GM21447 (cell line): Measurements from ENCODE around the gene ULK3.
A peak's percentile ranks its signal among the peaks of the same experiment; 100 is the strongest.
"Not testable (repeated sequence)": the region's sequence is repeated elsewhere in the genome, so short reads cannot be mapped to it uniquely, and the experiment has no call there.

Experiments
- ATAC-seq: cut with Tn5 transposase; IDR thresholded peaks from one replicate; pipeline ENCODE4 v1.9.1; 2021; ENCODE audit not compliant: unreplicated experiment

The ULK3 gene, protein sequence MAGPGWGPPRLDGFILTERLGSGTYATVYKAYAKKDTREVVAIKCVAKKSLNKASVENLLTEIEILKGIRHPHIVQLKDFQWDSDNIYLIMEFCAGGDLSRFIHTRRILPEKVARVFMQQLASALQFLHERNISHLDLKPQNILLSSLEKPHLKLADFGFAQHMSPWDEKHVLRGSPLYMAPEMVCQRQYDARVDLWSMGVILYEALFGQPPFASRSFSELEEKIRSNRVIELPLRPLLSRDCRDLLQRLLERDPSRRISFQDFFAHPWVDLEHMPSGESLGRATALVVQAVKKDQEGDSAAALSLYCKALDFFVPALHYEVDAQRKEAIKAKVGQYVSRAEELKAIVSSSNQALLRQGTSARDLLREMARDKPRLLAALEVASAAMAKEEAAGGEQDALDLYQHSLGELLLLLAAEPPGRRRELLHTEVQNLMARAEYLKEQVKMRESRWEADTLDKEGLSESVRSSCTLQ

DNA sequence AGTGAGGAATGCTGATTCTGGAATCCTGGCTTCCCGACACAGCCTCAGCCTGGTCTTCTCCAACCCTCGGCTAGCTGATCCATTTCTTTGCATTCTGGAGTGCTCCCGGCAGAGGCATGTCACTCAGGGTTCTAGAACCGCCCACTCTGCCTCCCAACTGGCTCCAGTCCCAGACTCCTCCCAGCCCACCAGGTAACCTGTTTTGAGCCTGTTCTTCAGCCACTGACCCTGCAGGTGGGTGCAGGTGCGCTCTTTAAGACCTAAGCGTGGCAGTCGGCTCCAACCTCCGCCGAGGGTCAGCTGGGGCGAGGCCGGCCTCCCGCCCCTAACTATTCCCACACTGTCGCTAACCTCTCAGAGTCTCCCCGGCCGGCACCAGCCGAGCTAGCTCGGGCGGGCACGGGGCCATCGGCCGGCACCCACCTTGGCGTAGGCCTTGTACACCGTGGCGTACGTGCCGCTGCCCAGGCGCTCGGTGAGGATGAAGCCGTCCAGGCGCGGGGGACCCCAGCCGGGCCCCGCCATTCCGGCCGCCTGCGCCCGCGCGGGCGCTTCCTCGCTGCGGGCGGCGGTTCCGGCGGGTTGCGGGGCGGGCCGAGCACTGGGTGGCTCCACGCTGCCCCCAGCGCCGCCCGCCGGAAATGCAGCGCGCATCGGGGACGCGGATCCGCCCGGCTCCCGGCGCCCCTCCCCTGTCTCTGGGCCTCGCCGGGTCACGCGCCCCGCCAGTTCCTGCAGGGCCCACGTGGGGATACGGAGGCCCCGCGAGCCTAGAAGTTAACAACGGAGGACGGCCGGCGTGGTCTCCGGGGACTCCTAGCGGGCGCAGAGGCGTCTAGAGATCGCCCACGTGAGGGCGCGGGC is at the start of gene ULK3:
TSS of gene ULK3 (minus strand) at position 576 of the 864 bp plus-strand sequence. CDS start at position 525, 51 bp downstream.
- ATAC-seq = peak; percentile 73

DNA sequence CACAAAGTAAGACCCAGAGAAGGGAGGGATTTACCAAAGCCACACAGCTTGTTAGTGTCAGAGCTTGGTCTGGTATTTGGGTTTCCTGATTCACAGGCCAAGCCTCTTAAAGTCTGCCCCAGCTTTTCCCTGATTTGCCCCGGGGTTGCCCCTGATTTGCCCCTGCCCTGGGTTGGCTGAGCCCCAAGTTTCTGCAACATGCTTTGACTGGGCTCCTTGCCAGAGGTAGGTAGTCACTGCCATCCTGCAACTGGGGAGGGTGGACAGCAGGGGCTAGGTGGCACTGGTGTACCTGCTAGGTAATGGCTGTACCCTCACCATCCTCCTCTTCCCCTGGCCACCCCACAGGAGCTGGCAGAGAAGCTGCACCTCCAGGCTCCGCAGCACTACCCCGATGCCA is 49.4 kb upstream of the ULK3 start:
- no peak for ATAC-seq

GRCh38 chr15:74891469-74891868 is 48.5 kb upstream of the ULK3 start:
- no peak for ATAC-seq

- ATAC-seq = no peak
Measured at GRCh38 chr15:74890665-74890960, 47.7 kb upstream of the ULK3 start.

GRCh38 chr15:74889883-74890664 is 47.1 kb upstream of the ULK3 start, which contains the start of gene MPI:
Gene MPI (plus strand): TSS chr15:74890042. CDS start chr15:74890074, 32 bp downstream.
- ATAC-seq = peak; percentile 86

DNA sequence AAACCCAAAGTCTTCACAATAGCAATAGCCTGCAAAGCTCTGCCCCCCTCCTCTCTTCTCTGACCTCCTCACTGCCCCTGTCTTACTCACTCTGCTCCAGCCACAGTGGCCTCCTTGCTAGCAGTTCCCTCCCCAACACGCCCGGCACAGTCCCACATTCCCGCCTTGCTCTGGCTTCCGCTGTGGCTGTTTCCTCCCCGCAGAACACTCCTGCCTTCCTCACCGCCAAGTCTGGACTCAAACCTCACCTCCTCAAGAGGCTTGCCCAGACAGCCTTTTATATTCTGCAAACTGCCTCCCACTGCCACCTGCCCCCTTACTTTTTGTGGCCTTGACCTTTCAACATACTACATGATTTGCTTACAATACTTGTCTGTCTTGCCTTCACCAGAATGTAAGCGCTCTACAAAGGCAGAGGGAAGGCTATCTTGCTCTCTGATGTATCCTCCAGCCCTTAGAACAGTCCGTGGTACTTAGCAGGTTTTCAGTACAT is 46.5 kb upstream of the ULK3 start:
- no peak for ATAC-seq

DNA sequence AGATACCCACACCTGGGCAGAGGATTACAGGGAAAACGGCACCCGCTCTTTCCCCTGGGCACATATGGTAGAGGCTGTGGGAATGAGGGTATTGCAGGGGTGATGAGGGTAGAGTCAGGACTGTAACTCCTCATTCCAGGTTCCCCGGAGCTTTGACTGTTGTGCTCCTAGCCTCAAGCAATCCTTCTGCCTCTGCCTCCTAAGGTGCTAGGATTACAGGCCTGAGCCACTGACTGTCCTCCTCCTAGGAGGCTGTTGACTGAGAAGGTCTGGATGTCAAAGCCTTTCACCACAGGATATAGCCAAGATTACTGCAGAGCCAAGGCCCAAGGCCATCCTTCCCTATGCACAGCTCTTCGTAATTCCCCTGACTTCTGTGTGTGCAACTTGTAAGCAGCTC is 45.8 kb upstream of the ULK3 start:
- no peak for ATAC-seq

DNA sequence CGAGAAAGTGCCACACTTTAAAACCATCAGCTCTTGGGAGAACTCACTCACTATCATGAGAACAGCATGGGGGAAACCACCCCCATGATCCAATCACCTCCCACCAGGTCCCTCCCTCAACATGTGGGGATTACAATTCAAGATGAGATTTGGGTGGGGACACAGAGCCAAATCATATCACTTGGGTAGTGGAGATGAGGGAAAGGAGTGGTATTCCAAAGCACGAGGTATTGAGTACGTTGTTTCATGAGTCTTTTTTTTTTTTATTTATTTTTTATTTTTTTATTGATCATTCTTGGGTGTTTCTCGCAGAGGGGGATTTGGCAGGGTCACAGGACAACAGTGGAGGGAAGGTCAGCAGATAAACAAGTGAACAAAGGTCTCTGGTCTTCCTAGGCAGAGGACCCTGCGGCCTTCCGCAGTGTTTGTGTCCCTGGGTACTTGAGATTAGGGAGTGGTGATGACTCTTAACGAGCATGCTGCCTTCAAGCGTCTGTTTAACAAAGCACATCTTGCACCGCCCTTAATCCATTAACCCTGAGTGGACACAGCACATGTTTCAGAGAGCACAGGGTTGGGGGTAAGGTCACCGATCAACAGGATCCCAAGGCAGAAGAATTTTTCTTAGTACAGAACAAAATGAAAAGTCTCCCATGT is 44.7 kb upstream of the ULK3 start:
- not testable (repeated sequence) for ATAC-seq

DNA sequence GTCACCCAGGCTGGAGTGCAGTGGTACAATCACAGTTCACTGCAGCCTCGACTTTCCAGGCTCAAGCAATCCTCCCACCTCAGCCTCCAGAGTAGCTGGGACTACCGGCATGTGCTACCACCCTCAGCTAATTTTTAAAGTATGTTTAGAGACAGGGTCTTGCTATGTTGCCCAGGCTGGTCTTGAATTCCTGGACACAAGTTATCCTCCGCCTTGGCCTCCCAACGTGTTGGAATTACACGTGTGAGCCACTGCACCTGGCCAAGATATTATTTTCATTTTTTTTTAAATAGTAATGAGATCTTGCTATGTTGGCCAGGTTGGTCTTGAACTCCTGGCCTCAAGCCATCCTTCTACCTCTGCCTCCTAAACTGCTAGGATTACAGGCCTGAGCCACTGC is 42.5 kb upstream of the ULK3 start:
- no peak for ATAC-seq

- no peak for ATAC-seq
Measured at GRCh38 chr15:74884428-74885223, 41.7 kb upstream of the ULK3 start.

- ATAC-seq = no peak
Measured at GRCh38 chr15:74882528-74882927, 39.6 kb upstream of the ULK3 start.

DNA sequence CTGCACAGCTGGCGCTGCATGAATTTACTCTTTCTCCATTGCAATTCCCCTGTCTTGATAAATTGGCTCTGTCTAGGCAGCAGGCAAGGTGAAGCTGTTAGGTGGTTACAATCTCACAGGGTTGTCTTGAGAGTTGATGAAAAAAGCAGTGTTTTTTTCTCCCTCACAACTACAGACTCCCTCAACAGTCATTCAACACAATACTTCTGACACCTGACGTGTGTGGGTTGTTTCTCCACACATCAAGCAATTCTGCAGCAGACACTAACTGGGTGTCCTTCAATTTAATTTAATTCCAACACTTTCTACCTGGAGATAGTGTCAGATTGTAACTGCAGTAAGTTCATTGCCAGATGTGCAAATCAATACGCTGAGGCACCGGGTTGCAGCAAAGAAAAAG is 35.3 kb upstream of the ULK3 start:
- no peak for ATAC-seq

DNA sequence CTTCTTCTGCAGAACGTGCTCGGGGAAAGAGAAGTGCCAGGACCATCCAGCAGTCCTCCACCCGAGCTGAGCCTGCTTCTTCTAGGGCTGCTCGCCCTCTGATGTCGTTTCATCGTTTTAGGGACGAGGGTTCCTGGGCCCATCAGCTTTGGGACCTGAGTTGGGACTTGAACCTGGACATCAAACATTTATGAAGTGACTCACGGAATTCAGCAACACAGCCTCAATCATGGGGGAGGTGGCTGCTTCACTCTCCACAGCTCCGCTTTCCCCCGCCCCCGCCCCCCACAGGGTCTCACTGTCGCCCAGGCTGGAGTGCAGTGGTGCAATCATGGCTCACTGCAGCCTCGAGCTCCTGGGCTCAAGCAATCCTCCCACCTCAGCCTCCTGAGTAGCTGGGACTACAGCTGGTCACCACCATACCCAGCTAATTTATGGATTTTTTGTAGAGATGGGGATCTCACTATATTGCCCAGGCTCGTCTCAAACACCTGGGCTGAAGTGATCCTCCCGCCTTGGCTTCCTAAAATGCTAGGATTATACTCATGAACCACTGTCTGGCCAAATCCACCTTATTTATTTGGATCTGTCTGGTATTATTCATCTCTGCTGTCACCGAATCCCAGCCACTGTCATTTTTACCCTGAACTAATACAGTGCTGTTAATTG is 30.9 kb upstream of the ULK3 start:
- ATAC-seq = no peak

DNA sequence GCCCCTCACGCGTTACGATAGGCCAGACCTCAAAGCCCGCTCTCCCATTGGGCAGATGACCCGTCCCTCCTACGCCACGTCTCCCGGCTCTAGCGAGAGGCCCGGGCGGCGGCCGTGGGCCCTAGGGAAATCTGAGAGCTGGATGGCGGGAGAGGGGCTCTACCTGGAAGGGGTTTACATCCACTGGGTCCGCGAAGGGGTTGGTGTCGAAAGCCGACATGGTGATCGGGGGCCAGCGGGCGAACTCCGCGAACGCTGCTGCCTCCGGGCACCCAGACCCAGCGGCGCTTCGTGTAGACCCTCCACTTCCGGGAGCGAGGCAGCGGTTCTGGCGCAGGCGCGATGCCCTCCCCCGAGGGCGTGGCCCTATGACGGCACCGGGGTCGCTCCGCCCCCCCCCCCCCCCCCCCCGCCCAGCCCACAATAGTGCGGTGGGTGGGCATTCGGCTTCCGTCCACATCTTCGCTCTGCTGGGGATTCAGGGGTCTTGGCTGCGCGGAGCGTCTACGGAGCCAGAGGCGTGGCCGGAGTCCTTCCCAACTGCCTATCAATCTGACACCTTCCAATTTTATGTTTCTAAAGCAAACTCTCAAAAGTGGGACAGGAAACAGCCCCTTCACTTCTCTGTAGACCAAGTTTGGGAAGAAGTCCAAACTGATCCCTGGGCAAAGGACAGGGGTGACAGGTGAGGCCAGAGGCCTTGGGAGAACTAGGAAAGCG is 30.2 kb upstream of the ULK3 start, which contains the start of gene SCAMP2:
TSS of gene SCAMP2 (minus strand) at position 330 of the 720 bp plus-strand sequence. CDS start at position 220, 110 bp downstream.
- ATAC-seq = peak; percentile 70

DNA sequence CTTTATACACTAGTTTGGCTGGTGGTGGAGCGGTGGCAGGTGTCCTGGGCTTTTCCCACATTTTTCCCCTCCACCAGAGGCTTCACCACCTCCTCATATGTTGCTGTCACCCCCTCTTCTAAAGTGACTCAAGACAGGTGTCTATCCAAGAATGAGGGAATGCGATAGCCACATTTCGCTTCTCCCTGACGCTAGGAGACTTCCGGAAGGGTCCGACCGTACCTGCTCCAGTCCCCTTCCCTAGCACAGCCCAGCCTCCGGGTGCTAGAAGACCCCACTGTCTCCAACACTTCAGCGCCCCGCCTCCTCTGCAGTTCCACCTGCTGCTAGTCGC is 29.7 kb upstream of the ULK3 start:
- ATAC-seq = no peak

GRCh38 chr15:74870436-74871215 is 27.7 kb upstream of the ULK3 start:
- ATAC-seq = no peak

- ATAC-seq = peak; percentile 66
Measured at GRCh38 chr15:74869726-74870407, 26.9 kb upstream of the ULK3 start.
